HepG2 (cell line): ENCODE data around the gene SETD1B. TPM values are rescaled to one million over a fixed set of nuclear protein-coding genes. Genes with fewer than 3 reads are reported as not detected.

ENCODE experiments used
- AKAP8 ChIP-seq: sonication (generic); formaldehyde crosslinking; IDR thresholded peaks from 2 replicates; pipeline ENCODE4 v1.5.1; 2020; ENCODE audit warnings: mild to moderate bottlenecking, missing genetic modification reagents
- ATRX ChIP-seq: sonication (generic); formaldehyde crosslinking; IDR thresholded peaks from 2 replicates; pipeline ENCODE4 v1.4.0; 2020; ENCODE audit warnings: missing genetic modification reagents, borderline replicate concordance
- DZIP1 ChIP-seq: sonication (generic); formaldehyde crosslinking; IDR thresholded peaks from 2 replicates; pipeline ENCODE4 v1.5.0; 2020; ENCODE audit warnings: mild to moderate bottlenecking, missing genetic modification reagents
- FUBP1 ChIP-seq: sonication (generic); formaldehyde crosslinking; IDR thresholded peaks from 2 replicates; pipeline ENCODE4 v1.5.1; 2020; ENCODE audit warnings: missing genetic modification reagents, mild to moderate bottlenecking, borderline replicate concordance
- GATA4 ChIP-seq: sonication (generic); IDR thresholded peaks from 2 replicates; pipeline ENCODE4 v1.6.1; 2016; ENCODE audit warnings: antibody characterized with exemption, low read depth, borderline replicate concordance
- IRF9 ChIP-seq: sonication (generic); formaldehyde crosslinking; IDR thresholded peaks from 2 replicates; pipeline ENCODE4 v1.8.0; 2022; ENCODE audit warnings: missing genetic modification reagents, mild to moderate bottlenecking, borderline replicate concordance
- KLF9 ChIP-seq: IDR thresholded peaks from 2 replicates; pipeline ENCODE4 v1.6.1; 2016; ENCODE audit warnings: low read depth
- MYC ChIP-seq: sonication (generic); formaldehyde crosslinking; IDR thresholded peaks from 2 replicates; pipeline ENCODE4 v1.9.0; 2021; ENCODE audit warnings: missing genetic modification reagents, borderline replicate concordance
- SAFB2 ChIP-seq: sonication (generic); formaldehyde crosslinking; IDR thresholded peaks from 2 replicates; pipeline ENCODE4 v1.5.1; 2020; ENCODE audit warnings: missing genetic modification reagents, low read depth, mild to moderate bottlenecking, borderline replicate concordance
- SMARCE1 ChIP-seq: fragments of 450-650 bp; IDR thresholded peaks from 2 replicates; pipeline ENCODE4 v1.6.1; 2017; ENCODE audit warnings: borderline replicate concordance
- ZBTB34 ChIP-seq: sonication (generic); formaldehyde crosslinking; IDR thresholded peaks from 2 replicates; pipeline ENCODE4 v1.8.0; 2022; ENCODE audit warnings: mild to moderate bottlenecking, missing genetic modification reagents
- ZHX2 ChIP-seq, 2 experiments: sonication (generic) in 1 of 2; formaldehyde crosslinking in 1 of 2; IDR thresholded peaks; 2 replicates each; pipeline versions ENCODE4 v1.6.1 to v1.9.0; 2014 to 2022; ENCODE audit warnings: antibody characterized with exemption in 1 of 2, borderline replicate concordance in 1 of 2, inconsistent platforms in 1 of 2, low read depth in 1 of 2, missing genetic modification reagents in 1 of 2
- ZNF414 ChIP-seq: sonication (generic); formaldehyde crosslinking; IDR thresholded peaks from 2 replicates; pipeline ENCODE4 v1.5.0; 2020; ENCODE audit warnings: missing genetic modification reagents
- polyA plus RNA-seq, 8 experiments: library from polyadenylated mRNA; depleted of rRNA in 3 of 8; stranded (reverse) in 7 of 8; unstranded in 1 of 8; fragments of >200 nt; fragmentation: Illumina TruSeq in 4 of 8; extraction: Trizol in 4 of 8; gene quantifications; 2 replicates each; pipeline versions ENCODE4 v1.2.1 to v1.2.3, GENCODE V29; 2011 to 2016; ENCODE audit warnings: low read depth in 4 of 8, missing spikeins in 1 of 8, mixed read lengths in 1 of 8; ENCODE audit not compliant: insufficient read depth in 1 of 8
- total RNA-seq, 5 experiments: library from RNA; depleted of rRNA; stranded (reverse); fragments of >200 nt; fragmentation: Illumina TruSeq; extraction: Trizol; gene quantifications; 2 replicates each; pipeline ENCODE4 v1.2.3, GENCODE V29; 2016; ENCODE audit warnings: low read depth in 1 of 5

Gene SETD1B
- total and polyA plus RNA-seq, 2 of the 13 experiments (the other 11 are each of a cell fraction or from before 2014, with no cell fraction given), result 1.1 to 1.4 TPM

- TF ChIP-seq DZIP1 (CRISPR knock-in tag) (no peak; the same call in 1 of the 2 replicates), ZNF414 (CRISPR knock-in tag) (peak; percentile 27), MYC (CRISPR knock-in tag) (peak; percentile 89), KLF9 (CRISPR knock-in tag) (peak; percentile 88), FUBP1 (CRISPR knock-in tag) (no peak), SAFB2 (CRISPR knock-in tag) (peak; percentile 86; the same call in 1 of the 2 replicates), SMARCE1 (no peak), AKAP8 (CRISPR knock-in tag) (no peak; the same call in none of the 2 replicates), ZBTB34 (CRISPR knock-in tag) (no peak; the same call in 1 of the 2 replicates), GATA4 (peak; percentile 41; the same call in 1 of the 2 replicates), ATRX (CRISPR knock-in tag) (no peak), IRF9 (CRISPR knock-in tag) (0 out of 2 replicates have a peak, but pooled peaks have one; percentile 18), ZHX2 (IDR thresholded peaks at IDR 0.05; ENCODE audit: low read depth) (0 out of 2 replicates have a peak, but pooled peaks have one; percentile 25), ZHX2 (CRISPR knock-in tag; IDR thresholded peaks at IDR 0.05; ENCODE audit: borderline replicate concordance) (no peak; the same call in 1 of the 2 replicates)
These were observed 9.8 kb upstream of the SETD1B start (continued) for GRCh38 chr12:121793838-121794533.
